NCI-H345 treated with DMSO at 0.1 percent for 48 hours (cell line): ENCODE measurements around the gene SUOX.
"Not testable (repeated sequence)": the region's sequence is repeated elsewhere in the genome, so short reads cannot be mapped to it uniquely, and the experiment has no call there.

Experiments
- DNase-seq: peaks from one replicate; lab custom pipeline; 2025; ENCODE audit not compliant: unreplicated experiment; lab: John Stamatoyannopoulos, UW

Gene SUOX

GRCh38 chr12:55996715-55997534 lies at the start of gene SUOX:
SUOX (plus strand) TSS chr12:55997276; CDS start chr12:56002222, 4,946 bp downstream.
- peak; percentile 72 for DNase-seq

- no peak for DNase-seq
Measured at GRCh38 chr12:55955344-55955743, 41.7 kb upstream of the SUOX start.

GRCh38 chr12:55955800-55956508 lies 41.1 kb upstream of the SUOX start:
- DNase-seq, result no peak

- no peak for DNase-seq
Measured at GRCh38 chr12:55957106-55957859, 39.8 kb upstream of the SUOX start.

- DNase-seq, result no peak
Measured at GRCh38 chr12:55963760-55964159, 33.3 kb upstream of the SUOX start.

- DNase-seq, result no peak
Measured at GRCh38 chr12:55965240-55965639, 31.8 kb upstream of the SUOX start.

- no peak for DNase-seq
Measured at GRCh38 chr12:55965941-55966407, 31.1 kb upstream of the SUOX start, which contains the start of gene PMEL. PMEL (minus strand) TSS chr12:55966042; CDS start chr12:55966011, 31 bp downstream.

- peak; percentile 83 for DNase-seq
Measured at GRCh38 chr12:55966408-55967281, 30.4 kb upstream of the SUOX start, which contains the start of gene CDK2. CDK2 (plus strand) TSS chr12:55966830; CDS start chr12:55967009, 179 bp downstream.

- no peak for DNase-seq
Measured at GRCh38 chr12:55969356-55969755, 27.7 kb upstream of the SUOX start.

GRCh38 chr12:55970775-55971174 lies 26.3 kb upstream of the SUOX start:
- DNase-seq, result no peak

- DNase-seq, result no peak
Measured at GRCh38 chr12:55972042-55972441, 25.0 kb upstream of the SUOX start.

- no peak for DNase-seq
Measured at GRCh38 chr12:55972456-55972855, 24.6 kb upstream of the SUOX start.

- DNase-seq, result no peak
Measured at GRCh38 chr12:55972911-55973598, 24.0 kb upstream of the SUOX start.

- peak; percentile 100 for DNase-seq
Measured at GRCh38 chr12:55973599-55974307, 23.3 kb upstream of the SUOX start, which contains the start of gene RAB5B. RAB5B (plus strand) TSS chr12:55974078; CDS start chr12:55986961, 12,883 bp downstream.

GRCh38 chr12:55974308-55974730 lies 22.8 kb upstream of the SUOX start:
- DNase-seq, result peak; percentile 36

GRCh38 chr12:55978393-55978792 lies 18.7 kb upstream of the SUOX start:
- no peak for DNase-seq

- no peak for DNase-seq
Measured at GRCh38 chr12:55979069-55979468, 18.0 kb upstream of the SUOX start.

- not testable (repeated sequence) for DNase-seq
Measured at GRCh38 chr12:55981882-55982281, 15.2 kb upstream of the SUOX start.
